BLaER1 treated with 17β-estradiol and CSF1 and Interleukin-3, amounts not matched to agents 10 nM and 100 nM (cell line): Measurements from ENCODE around the gene GLS.
"Not testable (repeated sequence)": the region's sequence is repeated elsewhere in the genome, so short reads cannot be mapped to it uniquely, and the experiment has no call there.

Experiments used
- H3K27ac ChIP-seq, 11 experiments: shearing (Covaris generic); formaldehyde crosslinking; 2 replicates each; pipeline ENCODE4 v1.8.1; 2022
- H3K27me3 ChIP-seq, 11 experiments: shearing (Covaris generic); formaldehyde crosslinking; 2 replicates each; pipeline ENCODE4 v1.8.1; 2022
- H3K36me3 ChIP-seq, 11 experiments: shearing (Covaris generic); formaldehyde crosslinking; 2 replicates each; pipeline ENCODE4 v1.8.1; 2022
- H3K4me1 ChIP-seq, 10 experiments: shearing (Covaris generic); formaldehyde crosslinking; 2 replicates each; pipeline ENCODE4 v1.8.1; 2022
- H3K4me2 ChIP-seq, 11 experiments: shearing (Covaris generic); formaldehyde crosslinking; 2 replicates each; pipeline ENCODE4 v1.8.1; 2022
- H3K4me3 ChIP-seq, 10 experiments: shearing (Covaris generic); formaldehyde crosslinking; 2 replicates each; pipeline ENCODE4 v1.8.1; 2022
- H3K9ac ChIP-seq, 11 experiments: shearing (Covaris generic); formaldehyde crosslinking; 2 replicates each; pipeline ENCODE4 v1.8.1; 2022
- H3K9me3 ChIP-seq, 11 experiments: shearing (Covaris generic); formaldehyde crosslinking; replicated peaks in 1 of 11; 2 replicates each; pipeline ENCODE4 v1.8.1; 2022
- H4K20me1 ChIP-seq, 11 experiments: shearing (Covaris generic); formaldehyde crosslinking; 2 replicates each; pipeline ENCODE4 v1.8.1; 2022
- Cebpa-rat ChIP-seq, 11 experiments: shearing (Covaris generic); IDR thresholded peaks; 2 replicates each; pipeline ENCODE4 v1.8.1; 2022

The GLS gene

GRCh38 chr2:190879474-190880377, 895 bp upstream of the GLS start:
- TF ChIP-seq Cebpa-rat (IDR thresholded peaks at IDR 0.05), result no peak
- no peaks in the 10 kb centered on the region for H3K27me3 ChIP-seq
- peaks cover 43 to 52% (median 48%) of the 10 kb centered on the region in 10 experiments for H3K4me1 ChIP-seq
- peaks cover 18 to 41% (median 33%) of the 10 kb centered on the region in 11 experiments; a peak in 21 of 22 replicates for H4K20me1 ChIP-seq
- H3K9me3 ChIP-seq, result no peaks in the 10 kb centered on the region
- peak overlapping the region; percentile 82 to 99 (median 98) for H3K9ac ChIP-seq
- H3K4me3 ChIP-seq, result peak overlapping the region; percentile 87 to 100 (median 99)
- peak overlapping the region; percentile 70 to 98 (median 97); a peak in 21 of 22 replicates for H3K27ac ChIP-seq
- H3K4me2 ChIP-seq, result peak overlapping the region; percentile 86 to 94 (median 92)
- peaks cover 0 to 18% (median 5%) of the 10 kb centered on the region in 11 experiments; a peak in 8 of 22 replicates for H3K36me3 ChIP-seq

- H3K4me1 ChIP-seq, result peaks cover 44 to 58% (median 54%) of the 10 kb centered on the region in 10 experiments
- no peak for TF ChIP-seq Cebpa-rat (IDR thresholded peaks at IDR 0.05)
- peak overlapping the region; percentile 77 to 96 (median 84) for H3K4me2 ChIP-seq
Measured at GRCh38 chr2:190881084-190881597, 520 bp downstream of the GLS start.

GRCh38 chr2:190881598-190882410, 1.2 kb downstream of the GLS start:
- peaks cover 50 to 62% (median 60%) of the 10 kb centered on the region in 10 experiments for H3K4me1 ChIP-seq

More at GRCh38 chr2:190881084-190881597, 520 bp downstream of the GLS start:
- no peaks in the 10 kb centered on the region for H3K9me3 ChIP-seq
- H3K27me3 ChIP-seq, result no peaks in the 10 kb centered on the region
- H3K4me3 ChIP-seq, result peak overlapping the region; percentile 87 to 100 (median 99)
- peak overlapping the region; percentile 88 to 99 (median 98) for H3K9ac ChIP-seq
- H4K20me1 ChIP-seq, result peaks cover 29 to 55% (median 47%) of the 10 kb centered on the region in 11 experiments; a peak in 21 of 22 replicates
- peak overlapping the region; percentile 66 to 98 (median 97) for H3K27ac ChIP-seq
- H3K36me3 ChIP-seq, result peaks cover 0 to 32% (median 14%) of the 10 kb centered on the region in 11 experiments; a peak in 13 of 22 replicates

GRCh38 chr2:190882411-190882766, 1.8 kb downstream of the GLS start:
- H3K4me3 ChIP-seq, result peak overlapping the region; percentile 87 to 100 (median 99)
- H3K36me3 ChIP-seq, result peaks cover 0 to 43% (median 19%) of the 10 kb centered on the region in 11 experiments; a peak in 13 of 22 replicates
- no peaks in the 10 kb centered on the region for H3K27me3 ChIP-seq
- H3K9me3 ChIP-seq, result no peaks in the 10 kb centered on the region
- TF ChIP-seq Cebpa-rat (IDR thresholded peaks at IDR 0.05), result no peak
- H3K4me2 ChIP-seq, result peak overlapping the region; percentile 77 to 96 (median 84)
- peak overlapping the region; percentile 66 to 98 (median 97); a peak in 21 of 22 replicates for H3K27ac ChIP-seq
- peak overlapping the region; percentile 88 to 99 (median 98) for H3K9ac ChIP-seq
- peaks cover 33 to 67% (median 60%) of the 10 kb centered on the region in 11 experiments; a peak in 21 of 22 replicates for H4K20me1 ChIP-seq
- peaks cover 50 to 64% (median 61%) of the 10 kb centered on the region in 10 experiments for H3K4me1 ChIP-seq

More at GRCh38 chr2:190881598-190882410, 1.2 kb downstream of the GLS start:
- no peaks in the 10 kb centered on the region for H3K27me3 ChIP-seq
- TF ChIP-seq Cebpa-rat (IDR thresholded peaks at IDR 0.05), result peak in 2 of 11 experiments; percentile 11 to 28; a peak in 1 of 22 replicates
- H4K20me1 ChIP-seq, result peaks cover 33 to 62% (median 54%) of the 10 kb centered on the region in 11 experiments; a peak in 21 of 22 replicates
- H3K4me3 ChIP-seq, result peak overlapping the region; percentile 87 to 100 (median 99)
- H3K9me3 ChIP-seq, result no peaks in the 10 kb centered on the region
- peak overlapping the region; percentile 66 to 98 (median 97) for H3K27ac ChIP-seq
- H3K4me2 ChIP-seq, result peak overlapping the region; percentile 77 to 96 (median 84)
- peaks cover 0 to 39% (median 18%) of the 10 kb centered on the region in 11 experiments; a peak in 13 of 22 replicates for H3K36me3 ChIP-seq
- H3K9ac ChIP-seq, result peak overlapping the region; percentile 88 to 99 (median 98)

GRCh38 chr2:190882856-190883582, 2.4 kb downstream of the GLS start:
- peaks cover 47 to 64% (median 61%) of the 10 kb centered on the region in 10 experiments for H3K4me1 ChIP-seq
- peak overlapping the region; percentile 66 to 98 (median 97); a peak in 21 of 22 replicates for H3K27ac ChIP-seq
- H3K4me3 ChIP-seq, result peak overlapping the region; percentile 87 to 100 (median 99)

GRCh38 chr2:190885844-190886243, 5.2 kb downstream of the GLS start:
- H3K27me3 ChIP-seq, H3K9ac ChIP-seq, H3K27ac ChIP-seq, H3K9me3 ChIP-seq, H3K4me3 ChIP-seq: not testable (repeated sequence)
- H3K4me2 ChIP-seq, result peak overlapping the region; percentile 13 to 92 (median 58); a peak in 15 of 22 replicates
- peaks cover 47 to 83% (median 67%) of the 10 kb centered on the region in 10 experiments for H3K4me1 ChIP-seq
- peaks cover 6 to 76% (median 44%) of the 10 kb centered on the region in 11 experiments; a peak in 20 of 22 replicates for H3K36me3 ChIP-seq
- peaks cover 40 to 100% (median 94%) of the 10 kb centered on the region in 11 experiments; a peak in 21 of 22 replicates for H4K20me1 ChIP-seq

More at GRCh38 chr2:190882856-190883582, 2.4 kb downstream of the GLS start:
- H3K9ac ChIP-seq, result peak overlapping the region; percentile 88 to 99 (median 98)
- peaks cover 0 to 49% (median 21%) of the 10 kb centered on the region in 11 experiments; a peak in 13 of 22 replicates for H3K36me3 ChIP-seq
- H3K9me3 ChIP-seq, result no peaks in the 10 kb centered on the region
- H3K27me3 ChIP-seq, result no peaks in the 10 kb centered on the region
- TF ChIP-seq Cebpa-rat (IDR thresholded peaks at IDR 0.05), result no peak
- peaks cover 33 to 74% (median 66%) of the 10 kb centered on the region in 11 experiments; a peak in 21 of 22 replicates for H4K20me1 ChIP-seq
- H3K4me2 ChIP-seq, result peak overlapping the region; percentile 77 to 96 (median 84)

- H3K4me1 ChIP-seq, result peaks cover 52 to 96% (median 80%) of the 10 kb centered on the region in 10 experiments
- peaks cover 6 to 86% (median 44%) of the 10 kb centered on the region in 11 experiments; a peak in 20 of 22 replicates for H3K36me3 ChIP-seq
- TF ChIP-seq Cebpa-rat (IDR thresholded peaks at IDR 0.05), result no peak
- H3K4me3 ChIP-seq, result no peak overlapping the region
- peaks cover 40 to 100% (median 99%) of the 10 kb centered on the region in 11 experiments; a peak in 21 of 22 replicates for H4K20me1 ChIP-seq
- no peaks in the 10 kb centered on the region for H3K27me3 ChIP-seq
- H3K9ac ChIP-seq, result no peak overlapping the region
- H3K4me2 ChIP-seq, result peak overlapping the region; percentile 13 to 92 (median 54); a peak in 16 of 22 replicates
- peaks cover 0 to 6% (median 0%) of the 10 kb centered on the region in 11 experiments; a peak in 2 of 22 replicates for H3K9me3 ChIP-seq
- no peak overlapping the region for H3K27ac ChIP-seq
Measured at GRCh38 chr2:190887089-190887488, 6.5 kb downstream of the GLS start.
